ENCODE results near the gene CKS2.

DNA sequence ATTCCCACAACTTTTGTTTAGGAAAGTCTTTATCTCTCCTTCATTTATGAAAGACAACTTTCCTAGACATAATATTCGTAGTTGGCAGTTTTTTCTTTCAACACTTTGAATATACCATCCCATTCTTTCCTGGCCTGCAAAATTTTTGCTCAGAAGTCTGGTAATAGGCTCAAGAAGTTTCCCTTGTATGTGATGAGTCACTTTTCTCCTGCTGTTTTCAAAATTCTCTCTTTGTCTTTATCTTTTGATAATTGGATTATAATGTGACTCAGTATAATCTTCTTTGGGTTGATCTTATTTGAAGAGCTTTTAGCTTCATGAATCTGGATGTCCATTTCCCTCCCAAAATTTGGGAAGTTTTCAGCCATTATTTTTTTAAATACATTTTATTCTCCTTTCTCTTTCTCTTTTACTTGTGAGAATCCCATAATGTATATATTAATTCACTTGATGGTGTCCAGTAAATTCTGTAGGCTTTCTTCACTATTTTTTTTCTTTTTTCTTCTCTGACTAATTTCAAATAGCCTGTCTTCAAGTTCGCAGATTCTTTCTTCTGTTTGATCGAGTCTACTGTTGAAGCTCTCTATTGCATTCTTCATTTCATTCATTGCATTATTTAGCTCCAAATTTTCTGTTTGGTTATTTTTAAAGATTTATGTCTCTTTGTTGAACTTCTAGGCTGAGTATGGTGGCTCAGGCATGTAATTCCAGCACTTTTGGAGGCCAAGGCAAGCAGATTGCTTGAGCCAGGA lies 37.3 kb upstream of the CKS2 start:
- no peak for TF ChIP-seq POLR2AphosphoS5 (IDR thresholded peaks at IDR 0.05; ENCODE audit: low read depth, low read length)
- no peak for TF ChIP-seq POLR2A (IDR thresholded peaks at IDR 0.05; ENCODE audit: low read depth, low read length)
- TF ChIP-seq PAX5 (IDR thresholded peaks at IDR 0.05; ENCODE audit: insufficient read depth, low read length, severe bottlenecking) = no peak
- TF ChIP-seq POU2F2 (IDR thresholded peaks at IDR 0.05; ENCODE audit: low read depth, low read length) = no peak
- TF ChIP-seq SPI1 (IDR thresholded peaks at IDR 0.05; ENCODE audit: low read depth, low read length) = no peak
